Effector memory CD8-positive, alpha-beta T cell (primary cell): ENCODE measurements around the gene PDXDC1.
A peak's percentile ranks its signal among the peaks of the same experiment; 100 is the strongest.
"Not testable (repeated sequence)": the region's sequence is repeated elsewhere in the genome, so short reads cannot be mapped to it uniquely, and the experiment has no call there.

Source experiments
- ATAC-seq: fragments of 150-1000 bp; cut with Tn5 transposase; replicated peaks from 2 replicates; pipeline ENCODE4 v1.10.0; 2021; ENCODE audit warnings: mild to moderate bottlenecking, moderate library complexity
- DNase-seq, 3 experiments: peaks; one replicate each; pipeline ENCODE4 v3.0.0; 2021
- H3K27ac Mint-ChIP-seq, 2 donors: one replicate each; pipeline ENCODE4 v1.8.0; 2022; ENCODE audit warnings: mild to moderate bottlenecking in 2 of 2, mixed read lengths in 2 of 2, moderate library complexity in 2 of 2
- H3K27me3 Mint-ChIP-seq, 2 donors: one replicate each; pipeline ENCODE4 v1.8.0; 2022; ENCODE audit warnings: mixed read lengths in 2 of 2
- H3K36me3 Mint-ChIP-seq: one replicate; pipeline ENCODE4 v1.8.0; 2022; ENCODE audit warnings: mild to moderate bottlenecking, moderate library complexity, mixed read lengths; ENCODE audit not compliant: insufficient read depth
- H3K4me1 Mint-ChIP-seq, 2 donors: one replicate each; pipeline ENCODE4 v1.8.0; 2022; ENCODE audit warnings: low read depth in 2 of 2, mixed read lengths in 2 of 2
- H3K4me3 Mint-ChIP-seq, 2 donors: one replicate each; pipeline ENCODE4 v1.8.0; 2022; ENCODE audit warnings: mild to moderate bottlenecking in 2 of 2, mixed read lengths in 2 of 2, moderate library complexity in 2 of 2
- H3K9me3 Mint-ChIP-seq, 2 donors: one replicate each; pipeline ENCODE4 v1.8.0; 2022; ENCODE audit warnings: mixed read lengths in 2 of 2

The PDXDC1 gene

DNA sequence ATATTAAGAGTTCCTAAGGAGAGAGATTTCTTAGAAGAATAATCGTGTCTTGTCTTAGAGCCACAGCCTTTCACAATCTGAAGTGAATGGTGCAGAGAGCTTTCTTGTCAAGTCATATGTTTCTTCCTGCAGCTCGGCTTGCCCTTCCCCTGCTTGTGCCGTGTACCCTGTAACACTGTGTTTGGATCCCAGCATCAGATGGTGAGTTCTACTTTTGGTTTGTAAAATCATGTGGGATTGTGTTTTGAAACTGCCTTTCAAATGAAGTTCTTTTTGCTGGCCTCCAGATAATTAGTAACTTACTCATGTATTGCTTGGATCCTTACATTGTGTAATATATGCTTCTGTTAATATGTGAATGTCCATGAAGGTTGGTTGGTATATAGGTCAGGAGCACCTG lies 33.8 kb downstream of the PDXDC1 start:
- Mint-ChIP-seq H3K4me1 (peaks cover 6 to 34% of the 10 kb centered on the region in 2 donors), H3K27ac (peak overlapping the region in 1 of 2 donors; percentile 53), H3K36me3 (peaks cover 89% of the 10 kb centered on the region)
- not testable (repeated sequence) for H3K4me3 Mint-ChIP-seq, H3K9me3 Mint-ChIP-seq, DNase-seq, ATAC-seq, H3K27me3 Mint-ChIP-seq

DNA sequence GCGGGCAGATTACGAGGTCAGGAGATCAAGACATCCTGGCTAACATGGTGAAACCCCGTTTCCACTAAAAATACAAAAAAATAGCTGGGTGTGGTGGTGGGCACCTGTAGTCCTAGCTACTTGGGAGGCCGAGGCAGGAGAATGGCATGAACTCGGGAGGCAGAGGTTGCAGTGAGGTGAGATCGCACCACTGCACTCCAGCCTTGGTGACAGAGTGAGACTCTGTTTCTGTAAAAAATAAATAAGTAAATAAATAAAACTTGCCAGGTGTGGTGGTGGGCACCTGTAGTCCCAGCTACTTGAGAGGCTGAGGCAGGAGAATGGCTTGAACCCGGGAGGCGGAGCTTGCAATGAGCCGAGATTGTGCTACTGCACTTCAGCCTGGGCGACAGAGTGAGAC lies 38.1 kb downstream of the PDXDC1 start:
- H3K9me3 Mint-ChIP-seq, ATAC-seq, DNase-seq, H3K27me3 Mint-ChIP-seq: not testable (repeated sequence)
- peak overlapping the region in 1 of 2 donors; percentile 31 for H3K4me3 Mint-ChIP-seq
- peak overlapping the region; percentile 85 to 95 for H3K27ac Mint-ChIP-seq
- H3K36me3 Mint-ChIP-seq, result peaks cover 90% of the 10 kb centered on the region
- H3K4me1 Mint-ChIP-seq, result peaks cover 15 to 40% of the 10 kb centered on the region in 2 donors

- DNase-seq, H3K4me3 Mint-ChIP-seq, H3K9me3 Mint-ChIP-seq, ATAC-seq, H3K27me3 Mint-ChIP-seq, H3K27ac Mint-ChIP-seq: not testable (repeated sequence)
- Mint-ChIP-seq H3K4me1 (peaks cover 12 to 31% of the 10 kb centered on the region in 2 donors), H3K36me3 (peaks cover 88% of the 10 kb centered on the region)
These were observed 40.8 kb downstream of the PDXDC1 start for GRCh38 chr16:15015671-15016070.

GRCh38 chr16:15016354-15016753 lies 41.5 kb downstream of the PDXDC1 start:
- peak overlapping the region; percentile 77 to 89 for H3K27ac Mint-ChIP-seq
- not testable (repeated sequence) for DNase-seq, H3K27me3 Mint-ChIP-seq, H3K4me3 Mint-ChIP-seq, ATAC-seq, H3K9me3 Mint-ChIP-seq
- peaks cover 88% of the 10 kb centered on the region for H3K36me3 Mint-ChIP-seq
- H3K4me1 Mint-ChIP-seq, result peaks cover 12 to 26% of the 10 kb centered on the region in 2 donors

GRCh38 chr16:15016951-15017580 lies 42.2 kb downstream of the PDXDC1 start:
- H3K9me3 Mint-ChIP-seq, H3K27me3 Mint-ChIP-seq, DNase-seq, H3K4me3 Mint-ChIP-seq, ATAC-seq: not testable (repeated sequence)
- H3K36me3 Mint-ChIP-seq, result peaks cover 81% of the 10 kb centered on the region
- peaks cover 15 to 25% of the 10 kb centered on the region in 2 donors for H3K4me1 Mint-ChIP-seq
- H3K27ac Mint-ChIP-seq, result peak overlapping the region; percentile 77 to 89

GRCh38 chr16:15021429-15021828 lies 46.6 kb downstream of the PDXDC1 start:
- Mint-ChIP-seq H3K36me3 (peaks cover 71% of the 10 kb centered on the region), H3K4me1 (peaks cover 8 to 22% of the 10 kb centered on the region in 2 donors), H3K27ac (peak overlapping the region; percentile 1 to 69)
- ATAC-seq, DNase-seq, H3K27me3 Mint-ChIP-seq, H3K9me3 Mint-ChIP-seq, H3K4me3 Mint-ChIP-seq: not testable (repeated sequence)

DNA sequence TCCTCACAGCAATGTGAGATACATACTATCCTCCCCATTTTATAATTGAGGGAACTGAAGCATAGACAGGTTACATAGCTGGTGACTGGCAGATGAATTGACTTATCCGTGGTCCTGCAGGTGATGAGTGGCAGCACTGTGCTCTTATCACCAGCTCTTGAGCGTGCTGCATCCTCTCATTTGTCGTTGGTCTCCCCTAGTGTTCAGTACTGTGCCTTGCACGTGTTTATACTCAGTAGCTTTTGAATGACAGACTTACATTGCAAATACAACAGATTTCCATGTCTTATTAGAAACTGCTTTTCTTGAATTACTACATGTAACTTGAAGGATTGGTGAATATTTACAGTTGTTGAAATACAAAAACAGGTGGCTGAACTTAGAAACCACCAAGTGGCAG lies 47.4 kb downstream of the PDXDC1 start:
- peak; percentile 53 to 71 (median 57) for DNase-seq
- ATAC-seq, result peak; percentile 100
- H3K27me3 Mint-ChIP-seq, H3K9me3 Mint-ChIP-seq, H3K4me3 Mint-ChIP-seq: not testable (repeated sequence)
- peaks cover 8 to 22% of the 10 kb centered on the region in 2 donors for H3K4me1 Mint-ChIP-seq
- peaks cover 67% of the 10 kb centered on the region for H3K36me3 Mint-ChIP-seq
- peak overlapping the region; percentile 8 to 69 for H3K27ac Mint-ChIP-seq

- peaks cover 67% of the 10 kb centered on the region for H3K36me3 Mint-ChIP-seq
- not testable (repeated sequence) for H3K4me3 Mint-ChIP-seq, H3K27me3 Mint-ChIP-seq, DNase-seq, H3K9me3 Mint-ChIP-seq, ATAC-seq
- peaks cover 8 to 22% of the 10 kb centered on the region in 2 donors for H3K4me1 Mint-ChIP-seq
- H3K27ac Mint-ChIP-seq, result peak overlapping the region in 1 of 2 donors; percentile 41
These were observed 48.7 kb downstream of the PDXDC1 start for GRCh38 chr16:15023381-15024077.

- H3K9me3 Mint-ChIP-seq, H3K4me3 Mint-ChIP-seq, DNase-seq, ATAC-seq, H3K27me3 Mint-ChIP-seq: not testable (repeated sequence)
- Mint-ChIP-seq H3K36me3 (peaks cover 66% of the 10 kb centered on the region), H3K27ac (peak overlapping the region; percentile 52 to 78), H3K4me1 (peaks cover 10 to 24% of the 10 kb centered on the region in 2 donors)
These were observed 50.0 kb downstream of the PDXDC1 start for GRCh38 chr16:15024858-15025199.

DNA sequence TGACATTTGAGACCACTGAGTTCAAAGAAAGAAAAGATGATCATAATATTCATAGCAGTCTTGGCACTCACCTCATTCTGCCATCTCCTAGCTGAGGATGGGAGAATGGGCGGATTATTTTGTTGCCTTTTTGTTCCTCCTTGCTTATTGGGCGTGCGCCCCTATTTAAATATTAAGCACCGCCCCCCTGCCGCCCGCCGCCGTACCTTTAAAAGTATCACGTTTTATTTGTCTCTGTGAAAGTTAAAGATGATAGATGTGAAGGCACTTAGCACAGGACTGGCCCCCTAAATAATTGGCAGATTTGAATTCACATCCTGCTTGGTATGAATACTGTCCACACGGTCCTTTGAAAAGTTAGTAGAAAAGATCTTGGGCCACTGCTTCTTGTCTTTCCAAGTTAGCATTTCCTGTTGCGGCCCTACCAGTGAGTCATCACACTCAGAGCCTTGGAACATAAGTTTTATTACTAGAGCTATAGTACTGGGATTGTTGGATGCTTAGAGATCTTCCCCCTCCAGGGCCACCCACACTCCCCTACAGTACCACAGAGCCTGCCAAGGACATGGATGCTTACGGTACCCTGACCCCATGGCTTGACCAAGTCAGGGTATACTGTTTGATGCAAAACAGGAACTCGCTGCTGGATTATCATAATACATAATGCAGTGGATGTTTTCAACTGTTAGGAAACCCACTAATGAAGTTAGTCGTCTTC lies 50.6 kb downstream of the PDXDC1 start:
- Mint-ChIP-seq H3K4me1 (peaks cover 11 to 25% of the 10 kb centered on the region in 2 donors), H3K27ac (peak overlapping the region; percentile 52 to 78), H3K36me3 (peaks cover 62% of the 10 kb centered on the region)
- H3K9me3 Mint-ChIP-seq, H3K4me3 Mint-ChIP-seq, DNase-seq, ATAC-seq, H3K27me3 Mint-ChIP-seq: not testable (repeated sequence)

GRCh38 chr16:15027051-15027450 lies 52.2 kb downstream of the PDXDC1 start:
- peaks cover 64% of the 10 kb centered on the region for H3K36me3 Mint-ChIP-seq
- H3K4me3 Mint-ChIP-seq, H3K27ac Mint-ChIP-seq: not testable (repeated sequence)

GRCh38 chr16:15027503-15028344 lies 52.9 kb downstream of the PDXDC1 start:
- Mint-ChIP-seq H3K27ac (peak overlapping the region; percentile 5 to 39), H3K4me1 (peaks cover 16 to 35% of the 10 kb centered on the region in 2 donors), H3K36me3 (peaks cover 59% of the 10 kb centered on the region)
- not testable (repeated sequence) for H3K9me3 Mint-ChIP-seq, H3K4me3 Mint-ChIP-seq, H3K27me3 Mint-ChIP-seq, DNase-seq, ATAC-seq

More at GRCh38 chr16:15027051-15027450, 52.2 kb downstream of the PDXDC1 start:
- peaks cover 19 to 34% of the 10 kb centered on the region in 2 donors for H3K4me1 Mint-ChIP-seq
- not testable (repeated sequence) for DNase-seq, H3K27me3 Mint-ChIP-seq, ATAC-seq, H3K9me3 Mint-ChIP-seq

DNA sequence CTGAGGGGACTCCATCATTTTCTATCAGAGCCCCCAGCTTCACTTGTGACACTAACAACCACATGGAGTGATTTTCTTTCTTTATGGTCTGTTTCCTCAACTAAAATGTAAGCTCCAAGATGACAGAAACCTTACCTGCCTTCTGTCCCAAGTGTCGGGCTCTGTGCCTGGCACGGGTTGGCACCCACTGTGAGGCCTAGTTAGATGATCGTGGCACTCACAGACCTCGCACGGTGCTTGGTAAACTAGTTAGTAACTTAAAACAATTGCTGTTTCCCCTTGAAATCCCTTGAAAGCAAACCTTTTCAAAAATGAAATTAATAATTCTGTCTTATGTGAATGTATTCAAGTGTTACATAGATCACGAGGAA lies 53.5 kb downstream of the PDXDC1 start:
- ATAC-seq, H3K27me3 Mint-ChIP-seq, H3K9me3 Mint-ChIP-seq, DNase-seq, H3K4me3 Mint-ChIP-seq: not testable (repeated sequence)
- Mint-ChIP-seq H3K27ac (peak overlapping the region; percentile 5 to 39), H3K36me3 (peaks cover 59% of the 10 kb centered on the region), H3K4me1 (peaks cover 16 to 36% of the 10 kb centered on the region in 2 donors)
